LNCAP (cell line): ENCODE results near the gene BABAM2.

ENCODE experiments used
- TF ChIP-seq, protein P1 (sequence below): fragments of 450-650 bp; IDR thresholded peaks from 2 replicates; pipeline ENCODE4 v1.5.1; 2017; ENCODE audit warnings: mild to moderate bottlenecking

BABAM2 gene

DNA sequence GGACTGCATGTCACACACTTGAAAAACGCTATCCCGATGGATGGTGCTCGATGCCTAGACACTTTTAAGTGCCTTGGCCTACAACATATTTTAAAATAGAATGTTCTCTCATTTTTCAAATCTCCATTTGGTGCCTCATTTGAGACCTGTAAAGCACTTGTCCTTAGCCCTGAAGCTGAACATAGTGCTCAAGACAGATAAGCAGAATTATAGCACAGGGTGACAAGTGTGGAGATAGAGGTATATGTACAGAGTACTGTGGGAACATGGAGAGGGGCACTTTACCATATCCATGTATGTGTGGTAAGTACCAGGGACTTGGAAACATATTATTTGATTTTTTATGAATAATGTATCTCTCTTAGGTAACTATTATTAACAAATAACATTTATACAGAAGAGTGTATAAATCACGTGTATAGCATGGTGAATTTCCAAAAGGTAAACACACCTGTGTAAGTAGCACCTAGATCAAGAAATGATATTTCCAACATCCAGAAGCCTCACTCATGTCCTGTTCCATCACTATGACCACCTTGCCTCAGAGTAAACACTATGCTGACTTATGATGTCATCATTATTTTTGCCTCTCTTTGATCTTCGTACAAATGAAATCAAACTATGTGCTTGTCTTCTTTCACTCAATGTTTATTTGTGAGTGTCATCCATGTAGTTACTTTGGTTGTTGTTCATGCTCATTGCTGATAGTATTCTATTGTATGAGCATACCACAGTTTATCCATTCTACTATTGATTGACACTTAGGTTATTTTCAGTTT, 103.6 kb downstream of the BABAM2 start:
- TF ChIP-seq, protein P1, sequence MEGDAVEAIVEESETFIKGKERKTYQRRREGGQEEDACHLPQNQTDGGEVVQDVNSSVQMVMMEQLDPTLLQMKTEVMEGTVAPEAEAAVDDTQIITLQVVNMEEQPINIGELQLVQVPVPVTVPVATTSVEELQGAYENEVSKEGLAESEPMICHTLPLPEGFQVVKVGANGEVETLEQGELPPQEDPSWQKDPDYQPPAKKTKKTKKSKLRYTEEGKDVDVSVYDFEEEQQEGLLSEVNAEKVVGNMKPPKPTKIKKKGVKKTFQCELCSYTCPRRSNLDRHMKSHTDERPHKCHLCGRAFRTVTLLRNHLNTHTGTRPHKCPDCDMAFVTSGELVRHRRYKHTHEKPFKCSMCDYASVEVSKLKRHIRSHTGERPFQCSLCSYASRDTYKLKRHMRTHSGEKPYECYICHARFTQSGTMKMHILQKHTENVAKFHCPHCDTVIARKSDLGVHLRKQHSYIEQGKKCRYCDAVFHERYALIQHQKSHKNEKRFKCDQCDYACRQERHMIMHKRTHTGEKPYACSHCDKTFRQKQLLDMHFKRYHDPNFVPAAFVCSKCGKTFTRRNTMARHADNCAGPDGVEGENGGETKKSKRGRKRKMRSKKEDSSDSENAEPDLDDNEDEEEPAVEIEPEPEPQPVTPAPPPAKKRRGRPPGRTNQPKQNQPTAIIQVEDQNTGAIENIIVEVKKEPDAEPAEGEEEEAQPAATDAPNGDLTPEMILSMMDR: no peak

DNA sequence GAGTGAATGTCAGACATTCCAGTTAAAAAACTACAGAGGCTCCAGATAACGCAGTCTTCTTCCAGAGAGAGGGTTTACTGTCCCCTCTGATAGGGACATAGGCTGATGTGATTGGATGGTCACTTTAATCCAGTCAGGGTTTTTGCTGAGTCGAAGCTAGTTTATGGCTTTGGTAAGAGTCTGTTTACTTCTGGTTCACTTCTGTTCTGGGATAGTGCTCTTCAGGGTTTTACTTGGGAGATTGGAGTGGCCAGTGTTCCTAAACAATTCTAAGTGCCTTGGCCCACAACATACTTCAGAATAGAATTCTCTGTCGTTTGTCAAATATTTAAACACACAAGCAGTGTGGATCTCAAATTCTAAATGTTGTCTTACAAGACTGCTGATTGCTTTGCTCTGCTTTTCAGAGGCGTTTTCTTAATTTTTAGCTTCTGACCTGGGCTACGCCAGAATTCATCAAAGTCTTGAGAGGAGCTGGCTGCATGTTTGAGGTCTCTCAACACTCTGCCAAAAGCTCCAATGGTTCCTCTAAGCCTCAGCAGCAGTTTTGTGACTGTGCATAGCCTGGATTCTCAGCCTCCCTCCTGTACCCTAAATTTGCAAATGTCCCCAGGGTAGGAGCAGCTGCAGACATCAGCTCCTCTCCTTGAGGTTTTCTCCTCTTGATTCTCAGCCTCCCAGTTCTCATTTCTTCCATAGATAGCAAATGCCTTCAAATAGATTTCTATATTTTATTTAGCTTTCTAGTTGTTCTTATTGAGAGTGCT, 105.8 kb downstream of the BABAM2 start:
- TF ChIP-seq, protein P1: no peak

DNA sequence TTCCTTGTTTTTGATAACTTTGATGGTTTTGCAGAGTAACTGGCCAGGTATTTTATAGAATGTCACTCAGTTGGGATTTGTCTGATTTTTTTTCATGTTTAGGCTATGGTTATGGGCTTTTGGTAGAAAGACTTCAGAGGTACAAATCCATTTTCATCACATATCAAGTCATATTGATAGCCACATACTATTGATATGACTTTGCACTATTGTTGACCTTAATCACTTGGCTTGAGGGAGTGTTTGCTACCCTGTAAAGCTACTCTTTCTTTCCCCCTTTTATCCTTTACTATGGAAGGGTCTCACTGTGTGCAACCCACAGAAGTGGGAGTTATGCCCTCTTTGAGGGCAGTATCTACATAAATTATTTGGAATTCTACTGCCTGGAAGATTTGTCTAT, 109.8 kb downstream of the BABAM2 start:
- TF ChIP-seq, protein P1: no peak

DNA sequence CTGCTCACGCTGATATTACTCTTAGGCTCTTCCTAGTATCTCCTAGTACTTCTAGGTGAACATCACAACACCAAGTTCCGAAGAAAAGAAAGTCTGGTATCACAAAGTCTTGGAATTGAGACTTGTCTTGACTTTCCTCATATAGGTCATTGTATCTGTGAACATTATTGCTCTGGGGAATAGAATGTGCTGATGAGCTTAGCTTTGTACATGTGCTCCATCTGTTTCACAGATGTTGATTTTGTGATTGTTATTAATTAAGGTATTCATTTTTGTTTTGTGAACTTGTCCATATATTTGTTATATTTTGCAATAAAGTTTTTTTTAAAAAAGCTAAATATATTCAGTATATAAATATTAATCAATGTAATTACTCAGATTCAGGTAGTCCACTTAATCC, 111.7 kb downstream of the BABAM2 start:
- TF ChIP-seq, protein P1: no peak

DNA sequence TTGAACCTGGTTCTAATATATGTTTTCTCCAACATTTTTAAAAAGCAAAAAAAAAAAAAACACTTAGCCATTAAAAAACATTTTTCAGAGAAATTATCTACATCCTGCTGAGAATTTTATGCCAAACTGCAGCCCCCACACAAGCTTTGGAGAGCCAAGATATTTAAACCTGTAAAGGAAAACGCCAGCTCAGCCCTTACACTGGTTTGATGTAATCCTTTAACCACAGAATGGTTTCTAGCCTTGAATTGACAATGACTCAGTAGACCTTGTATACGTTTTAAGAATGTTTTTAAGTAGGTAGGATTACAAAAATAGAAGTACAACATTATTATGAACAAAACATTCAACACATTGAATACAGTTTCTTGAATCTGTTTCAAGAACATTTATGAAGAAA, 113.6 kb downstream of the BABAM2 start:
- TF ChIP-seq, protein P1: no peak

DNA sequence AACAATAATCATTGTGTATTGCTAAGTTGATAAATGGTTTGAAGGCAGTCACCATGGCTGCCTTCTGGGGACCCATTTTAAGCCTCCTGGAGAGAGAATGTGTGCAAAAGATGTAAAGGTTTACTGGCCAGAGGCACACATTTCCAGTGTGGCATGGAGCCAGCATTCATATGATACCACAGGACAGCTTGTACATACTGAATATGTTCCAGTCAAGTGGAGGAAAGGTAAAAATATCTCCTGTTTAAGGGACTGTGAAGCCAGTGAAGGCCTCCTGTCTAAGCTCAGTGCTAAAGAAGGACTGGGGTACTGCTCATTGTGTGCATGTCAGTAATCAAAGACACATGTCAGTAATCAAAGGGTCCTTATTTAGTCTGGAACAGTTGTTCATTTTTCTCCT, 119.2 kb downstream of the BABAM2 start:
- TF ChIP-seq, protein P1: no peak

DNA sequence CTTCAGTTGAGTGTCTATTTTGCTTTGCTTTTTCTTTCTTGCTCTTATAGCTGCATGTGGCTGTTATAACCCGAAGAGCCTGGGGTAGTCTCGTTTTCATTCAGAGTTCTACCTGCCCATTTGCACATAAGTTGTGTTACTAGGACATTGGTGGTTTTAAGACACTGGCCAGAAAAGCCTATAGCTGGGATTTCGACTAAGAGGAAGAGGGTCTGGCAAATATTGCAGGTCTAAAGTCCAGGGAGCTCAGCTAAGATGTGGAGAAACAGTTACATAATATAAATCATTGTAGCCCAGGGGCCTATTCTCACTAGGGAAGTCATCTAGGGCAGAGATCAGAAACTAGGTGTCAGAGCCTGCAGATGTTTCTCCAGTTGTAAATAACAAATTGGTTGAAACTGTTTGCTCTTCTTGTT, 120.8 kb downstream of the BABAM2 start:
- TF ChIP-seq, protein P1: no peak
